B cell (primary cell): Measurements from ENCODE around the gene ALPL.

Experiments
- EZH2 ChIP-seq: IDR thresholded peaks from 2 replicates; pipeline ENCODE4 v1.6.1; 2012; ENCODE audit warnings: borderline replicate concordance, low read depth, mild to moderate bottlenecking, moderate library complexity, low read length; ENCODE audit not compliant: insufficient read depth, poor library complexity, severe bottlenecking
- TF ChIP-seq, protein P1 (sequence below): fragments of 200-600 bp; IDR thresholded peaks from one replicate; pipeline ENCODE4 v1.8.0; 2022; ENCODE audit warnings: antibody characterized with exemption, mild to moderate bottlenecking

GRCh38 chr1:21537932-21538630, 28.9 kb downstream of the ALPL start:
- no peak for TF ChIP-seq EZH2
- TF ChIP-seq, protein P1, sequence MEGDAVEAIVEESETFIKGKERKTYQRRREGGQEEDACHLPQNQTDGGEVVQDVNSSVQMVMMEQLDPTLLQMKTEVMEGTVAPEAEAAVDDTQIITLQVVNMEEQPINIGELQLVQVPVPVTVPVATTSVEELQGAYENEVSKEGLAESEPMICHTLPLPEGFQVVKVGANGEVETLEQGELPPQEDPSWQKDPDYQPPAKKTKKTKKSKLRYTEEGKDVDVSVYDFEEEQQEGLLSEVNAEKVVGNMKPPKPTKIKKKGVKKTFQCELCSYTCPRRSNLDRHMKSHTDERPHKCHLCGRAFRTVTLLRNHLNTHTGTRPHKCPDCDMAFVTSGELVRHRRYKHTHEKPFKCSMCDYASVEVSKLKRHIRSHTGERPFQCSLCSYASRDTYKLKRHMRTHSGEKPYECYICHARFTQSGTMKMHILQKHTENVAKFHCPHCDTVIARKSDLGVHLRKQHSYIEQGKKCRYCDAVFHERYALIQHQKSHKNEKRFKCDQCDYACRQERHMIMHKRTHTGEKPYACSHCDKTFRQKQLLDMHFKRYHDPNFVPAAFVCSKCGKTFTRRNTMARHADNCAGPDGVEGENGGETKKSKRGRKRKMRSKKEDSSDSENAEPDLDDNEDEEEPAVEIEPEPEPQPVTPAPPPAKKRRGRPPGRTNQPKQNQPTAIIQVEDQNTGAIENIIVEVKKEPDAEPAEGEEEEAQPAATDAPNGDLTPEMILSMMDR = no peak
